ENCODE measurements around the gene EYS. TPM values are rescaled to one million over a fixed set of nuclear protein-coding genes. Genes with fewer than 3 reads are reported as not detected.

The EYS gene
- total and polyA plus RNA-seq, 4 donors: 0.08 to 0.63 (median 0.36) TPM

GRCh38 chr6:64357430-64357829 is 1349.6 kb downstream of the EYS start:
- no peaks in the 10 kb centered on the region for H3K4me1 ChIP-seq (ENCODE audit: control insufficient read depth in 4 of 4, insufficient read depth in 4 of 4, low read length in 3 of 4)
- no peaks in the 10 kb centered on the region for H3K9me3 ChIP-seq (ENCODE audit: control insufficient read depth in 4 of 4, low read length in 3 of 4)
- H3K4me3 ChIP-seq (ENCODE audit: low read depth in 1 of 3, low read length in 3 of 3): no peak overlapping the region
- H3K9ac ChIP-seq (ENCODE audit: low read depth in 1 of 2, low read length in 2 of 2): no peak overlapping the region
- TF ChIP-seq ATF3 (IDR thresholded peaks at IDR 0.05) (no peak), CTCF (IDR thresholded peaks at IDR 0.05; ENCODE audit: low read depth, low read length, missing input control) (no peak), HNF4G (IDR thresholded peaks at IDR 0.05) (no peak), RAD21 (IDR thresholded peaks at IDR 0.05) (no peak), FOXA1 (IDR thresholded peaks at IDR 0.05) (no peak), REST (IDR thresholded peaks at IDR 0.05) (no peak), MAX (IDR thresholded peaks at IDR 0.05) (no peak), SP1 (IDR thresholded peaks at IDR 0.05) (no peak), YY1 (IDR thresholded peaks at IDR 0.05) (no peak), NR2F2 (IDR thresholded peaks at IDR 0.05) (no peak), JUND (IDR thresholded peaks at IDR 0.05) (no peak)
- H3K36me3 ChIP-seq (ENCODE audit: control insufficient read depth in 4 of 4, insufficient read depth in 3 of 4, low read depth in 1 of 4, low read length in 3 of 4): no peaks in the 10 kb centered on the region
- WGBS: 35% methylated on average over 1 of the region's 1 CpG
- no peak for DNase-seq (ENCODE audit: low spot score)
- peaks cover 0 to 2% (median 0%) of the 10 kb centered on the region in 4 donors for H3K27me3 ChIP-seq (ENCODE audit: control insufficient read depth in 4 of 4, insufficient read depth in 4 of 4, low read length in 3 of 4)
- no peak overlapping the region for H3K27ac ChIP-seq (ENCODE audit: low read depth in 1 of 2, low read length in 2 of 2)

- H3K4me1 ChIP-seq (ENCODE audit: control insufficient read depth in 4 of 4, insufficient read depth in 4 of 4, low read length in 3 of 4): no peaks in the 10 kb centered on the region
- H3K9me3 ChIP-seq (ENCODE audit: control insufficient read depth in 4 of 4, low read length in 3 of 4): no peaks in the 10 kb centered on the region
- DNase-seq (ENCODE audit: low spot score): no peak
- H3K27me3 ChIP-seq (ENCODE audit: control insufficient read depth in 4 of 4, insufficient read depth in 4 of 4, low read length in 3 of 4): no peaks in the 10 kb centered on the region
- H3K9ac ChIP-seq (ENCODE audit: low read depth in 1 of 2, low read length in 2 of 2): no peak overlapping the region
- H3K27ac ChIP-seq (ENCODE audit: low read depth in 1 of 2, low read length in 2 of 2): no peak overlapping the region
- WGBS: 82% methylated on average over 1 of the region's 1 CpG
- no peak overlapping the region for H3K4me3 ChIP-seq (ENCODE audit: low read depth in 1 of 3, low read length in 3 of 3)
- no peak for TF ChIP-seq ATF3 (IDR thresholded peaks at IDR 0.05)
- TF ChIP-seq GABPA (IDR thresholded peaks at IDR 0.05 in 1 of 2, conservative IDR thresholded peaks at IDR 0.05 in 1 of 2): no peak
- no peak for TF ChIP-seq HNF4A (conservative IDR thresholded peaks at IDR 0.05)
- no peak for TF ChIP-seq RXRA (IDR thresholded peaks at IDR 0.05)
- TF ChIP-seq RAD21 (IDR thresholded peaks at IDR 0.05): no peak
- TF ChIP-seq ZBTB33 (IDR thresholded peaks at IDR 0.05): no peak
- no peak for TF ChIP-seq MAX (IDR thresholded peaks at IDR 0.05)
- TF ChIP-seq JUND (IDR thresholded peaks at IDR 0.05): no peak
- no peak for TF ChIP-seq NR2F2 (IDR thresholded peaks at IDR 0.05)
- no peak for TF ChIP-seq FOXA2 (IDR thresholded peaks at IDR 0.05)
- TF ChIP-seq EGR1 (IDR thresholded peaks at IDR 0.05; ENCODE audit: low read depth in 2 of 2): no peak
- H3K36me3 ChIP-seq (ENCODE audit: control insufficient read depth in 4 of 4, insufficient read depth in 3 of 4, low read depth in 1 of 4, low read length in 3 of 4): no peaks in the 10 kb centered on the region
Measured at GRCh38 chr6:64347411-64347810, 1359.6 kb downstream of the EYS start.
